Activated B cell treated with CpG ODN at 0.5 μM for 24 hours (primary cell): Measurements from ENCODE around the gene ADAM29. TPM values are rescaled to one million over a fixed set of nuclear protein-coding genes. Genes with fewer than 3 reads are reported as not detected.
"Not testable (repeated sequence)": the region's sequence is repeated elsewhere in the genome, so short reads cannot be mapped to it uniquely, and the experiment has no call there.

ENCODE experiments used
- ATAC-seq: fragments of 200-7000 bp; cut with Tn5 transposase; one replicate; pipeline ENCODE4 v1.10.0; 2021; ENCODE audit warnings: low read depth, mild to moderate bottlenecking, moderate library complexity
- CTCF ChIA-PET: fragments of 350-600 bp; sonication (Branson Sonifier 250); formaldehyde crosslinking; loops from one replicate; lab custom pipeline; 2021; ENCODE audit warnings: antibody characterized with exemption; lab: Charles Lee
- POLR2A ChIA-PET: fragments of 350-600 bp; sonication (Branson Sonifier 250); formaldehyde crosslinking; loops from one replicate; lab custom pipeline; 2021; ENCODE audit warnings: antibody characterized with exemption; lab: Charles Lee
- DNase-seq: peaks from one replicate; pipeline ENCODE4 v3.0.0; 2022
- H3K27ac Mint-ChIP-seq: one replicate; pipeline ENCODE4 v1.8.0; 2020; ENCODE audit warnings: mixed read lengths
- H3K27me3 Mint-ChIP-seq: one replicate; pipeline ENCODE4 v1.8.0; 2021; ENCODE audit warnings: mixed read lengths
- H3K36me3 Mint-ChIP-seq: one replicate; pipeline ENCODE4 v1.8.0; 2021; ENCODE audit warnings: low read depth, mixed read lengths
- H3K4me1 Mint-ChIP-seq: one replicate; pipeline ENCODE4 v1.8.0; 2021; ENCODE audit warnings: mixed read lengths
- H3K4me3 Mint-ChIP-seq: one replicate; pipeline ENCODE4 v1.8.0; 2020; ENCODE audit warnings: mild to moderate bottlenecking, mixed read lengths
- H3K9me3 Mint-ChIP-seq: one replicate; pipeline ENCODE4 v1.8.0; 2020; ENCODE audit warnings: mixed read lengths
- CTCF ChIP-seq: fragments of 200-600 bp; IDR thresholded peaks from one replicate; pipeline ENCODE4 v1.8.0; 2022; ENCODE audit warnings: antibody characterized with exemption, mild to moderate bottlenecking
- intact Hi-C: fragments of 100-400 bp; cut with micrococcal nuclease; formaldehyde crosslinking; loops from one replicate; pipeline ENCODE4 v1.15.1; 2024
- total RNA-seq: library from RNA; stranded (reverse); gene quantifications from 2 replicates; pipeline ENCODE4 v1.2.3, GENCODE V29; 2022

Gene ADAM29
- total RNA-seq, 1 donor from 2014 or later: not detected

GRCh38 chr4:174972911-174973310, 54.8 kb downstream of the ADAM29 start:
- DNase-seq (no peak), ATAC-seq (no peak)
- H3K36me3 Mint-ChIP-seq: no peaks in the 10 kb centered on the region
- POLR2A ChIA-PET: no interaction called here
- H3K9me3 Mint-ChIP-seq: peaks cover 12% of the 10 kb centered on the region
- CTCF ChIA-PET: no interaction called here
- no peaks in the 10 kb centered on the region for H3K27me3 Mint-ChIP-seq
- H3K4me3 Mint-ChIP-seq: no peak overlapping the region
- no peak for TF ChIP-seq CTCF
- H3K27ac Mint-ChIP-seq: no peak overlapping the region
- intact Hi-C loops: no loop called here
- H3K4me1 Mint-ChIP-seq: peaks cover 3% of the 10 kb centered on the region

- peaks cover 3% of the 10 kb centered on the region for H3K4me1 Mint-ChIP-seq
- no peaks in the 10 kb centered on the region for H3K36me3 Mint-ChIP-seq
- CTCF ChIA-PET: no interaction called here
- ATAC-seq (no peak), DNase-seq (no peak)
- no peak for TF ChIP-seq CTCF
- no peak overlapping the region for H3K27ac Mint-ChIP-seq
- peaks cover 12% of the 10 kb centered on the region for H3K9me3 Mint-ChIP-seq
- POLR2A ChIA-PET: no interaction called here
- no peaks in the 10 kb centered on the region for H3K27me3 Mint-ChIP-seq
- no peak overlapping the region for H3K4me3 Mint-ChIP-seq
- intact Hi-C loops: no loop called here
Observed at GRCh38 chr4:174973336-174973735, 55.2 kb downstream of the ADAM29 start.

GRCh38 chr4:174983128-174983750, 65.1 kb downstream of the ADAM29 start:
- intact Hi-C loops: no loop called here
- H3K4me3 Mint-ChIP-seq: no peak overlapping the region
- no peaks in the 10 kb centered on the region for H3K4me1 Mint-ChIP-seq
- ATAC-seq (no peak), DNase-seq (no peak)
- ChIA-PET POLR2A (no interaction called here), CTCF (no interaction called here)
- no peaks in the 10 kb centered on the region for H3K36me3 Mint-ChIP-seq
- H3K27ac Mint-ChIP-seq: no peak overlapping the region
- no peak for TF ChIP-seq CTCF
- H3K9me3 Mint-ChIP-seq: peaks cover 15% of the 10 kb centered on the region
- no peaks in the 10 kb centered on the region for H3K27me3 Mint-ChIP-seq

GRCh38 chr4:174983870-174984269, 65.7 kb downstream of the ADAM29 start:
- DNase-seq, H3K27me3 Mint-ChIP-seq, H3K27ac Mint-ChIP-seq, ATAC-seq, CTCF ChIA-PET, H3K4me1 Mint-ChIP-seq, POLR2A ChIA-PET, H3K4me3 Mint-ChIP-seq, H3K36me3 Mint-ChIP-seq, intact Hi-C loops: not testable (repeated sequence)
- H3K9me3 Mint-ChIP-seq: peaks cover 16% of the 10 kb centered on the region

- Mint-ChIP-seq H3K4me3 (no peak overlapping the region), H3K27me3 (no peaks in the 10 kb centered on the region), H3K36me3 (no peaks in the 10 kb centered on the region), H3K27ac (no peak overlapping the region), H3K4me1 (no peaks in the 10 kb centered on the region), H3K9me3 (peaks cover 14% of the 10 kb centered on the region)
- DNase-seq (no peak), ATAC-seq (no peak)
- CTCF ChIA-PET: no interaction called here
- TF ChIP-seq CTCF: no peak
- intact Hi-C loops: no loop called here
- POLR2A ChIA-PET: no interaction called here
Observed at GRCh38 chr4:174989791-174990190, 71.6 kb downstream of the ADAM29 start.

- TF ChIP-seq CTCF: no peak
- POLR2A ChIA-PET: no interaction called here
- Mint-ChIP-seq H3K9me3 (peaks cover 3% of the 10 kb centered on the region), H3K27me3 (no peaks in the 10 kb centered on the region), H3K36me3 (no peaks in the 10 kb centered on the region), H3K27ac (no peak overlapping the region), H3K4me3 (no peak overlapping the region), H3K4me1 (no peaks in the 10 kb centered on the region)
- DNase-seq: no peak
- intact Hi-C loops: no loop called here
- ATAC-seq: no peak
- CTCF ChIA-PET: no interaction called here
Observed at GRCh38 chr4:174993916-174994315, 75.8 kb downstream of the ADAM29 start.
